Skeletal muscle cell (primary cell): ENCODE results near the gene HOXD10.

Source experiments
- DNase-seq: peaks from one replicate; pipeline ENCODE4 v3.0.0-alpha.2; 2010; ENCODE audit warnings: low read depth
- H3K4me3 ChIP-seq: 2 replicates; pipeline ENCODE4 v1.5.1; 2011; ENCODE audit warnings: low read depth, mild to moderate bottlenecking, control low read depth, low read length, moderate library complexity

The HOXD10 gene

GRCh38 chr2:176093145-176093897 lies 23.3 kb upstream of the HOXD10 start:
- DNase-seq = no peak
- H3K4me3 ChIP-seq = peak overlapping the region; percentile 8

- H3K4me3 ChIP-seq = no peak overlapping the region
- no peak for DNase-seq
Observed at GRCh38 chr2:176093898-176094249, 22.7 kb upstream of the HOXD10 start.

- H3K4me3 ChIP-seq = no peak overlapping the region
- DNase-seq = no peak
Observed at GRCh38 chr2:176094349-176094748, 22.2 kb upstream of the HOXD10 start.

GRCh38 chr2:176095421-176095820 lies 21.2 kb upstream of the HOXD10 start:
- DNase-seq = no peak
- H3K4me3 ChIP-seq = no peak overlapping the region

- H3K4me3 ChIP-seq = peak overlapping the region; percentile 22
- no peak for DNase-seq
Observed at GRCh38 chr2:176096243-176096985, 20.2 kb upstream of the HOXD10 start.

GRCh38 chr2:176096986-176097819 lies 19.4 kb upstream of the HOXD10 start:
- DNase-seq = no peak
- H3K4me3 ChIP-seq = peak overlapping the region; percentile 33

GRCh38 chr2:176097820-176098365 lies 18.7 kb upstream of the HOXD10 start:
- no peak for DNase-seq
- no peak overlapping the region for H3K4me3 ChIP-seq

- DNase-seq = no peak
Observed at GRCh38 chr2:176098366-176099158, 18.0 kb upstream of the HOXD10 start.

GRCh38 chr2:176099159-176099727 lies 17.3 kb upstream of the HOXD10 start:
- DNase-seq = no peak

More at GRCh38 chr2:176098366-176099158, 18.0 kb upstream of the HOXD10 start:
- H3K4me3 ChIP-seq = no peak overlapping the region

GRCh38 chr2:176099728-176100546 lies 16.6 kb upstream of the HOXD10 start, which contains the start of gene HOXD12:
TSS of gene HOXD12 (plus strand) at chr2:176099795. CDS start at chr2:176099802, 7 bp downstream.
- no peak for DNase-seq
- no peak within 1 kb of the TSS for H3K4me3 ChIP-seq

More at GRCh38 chr2:176099159-176099727, 17.3 kb upstream of the HOXD10 start:
- no peak overlapping the region for H3K4me3 ChIP-seq

GRCh38 chr2:176100547-176101140 lies 15.9 kb upstream of the HOXD10 start:
- H3K4me3 ChIP-seq = no peak overlapping the region
- DNase-seq = no peak

GRCh38 chr2:176101216-176101830 lies 15.3 kb upstream of the HOXD10 start:
- no peak overlapping the region for H3K4me3 ChIP-seq
- DNase-seq = no peak

- DNase-seq = no peak
Observed at GRCh38 chr2:176101842-176102241, 14.7 kb upstream of the HOXD10 start.

GRCh38 chr2:176102309-176102866 lies 14.2 kb upstream of the HOXD10 start:
- H3K4me3 ChIP-seq = no peak overlapping the region
- no peak for DNase-seq

More at GRCh38 chr2:176101842-176102241, 14.7 kb upstream of the HOXD10 start:
- no peak overlapping the region for H3K4me3 ChIP-seq

GRCh38 chr2:176103194-176103593 lies 13.4 kb upstream of the HOXD10 start:
- no peak overlapping the region for H3K4me3 ChIP-seq

GRCh38 chr2:176103742-176104315 lies 12.7 kb upstream of the HOXD10 start:
- no peak overlapping the region for H3K4me3 ChIP-seq
- no peak for DNase-seq

More at GRCh38 chr2:176103194-176103593, 13.4 kb upstream of the HOXD10 start:
- DNase-seq = no peak
